SK-N-SH treated with all-trans-retinoic acid at 6 μM for 48 hours (cell line): ENCODE results near the gene MAD2L1.
A peak's percentile ranks its signal among the peaks of the same experiment; 100 is the strongest.

Source experiments
- ATAC-seq: fragments of 200-7000 bp; cut with Tn5 transposase; 3 replicates; pipeline ENCODE4 v1.9.1; 2020; ENCODE audit warnings: mild to moderate bottlenecking, moderate library complexity
- ARNTL ChIP-seq: fragments of 450-650 bp; formaldehyde crosslinking; IDR thresholded peaks from 2 replicates; pipeline ENCODE4 v1.5.0; 2020; ENCODE audit warnings: low read depth, mild to moderate bottlenecking, moderate library complexity, borderline replicate concordance
- BACH2 ChIP-seq: fragments of 250-450 bp; sonication (Bioruptor Pico); IDR thresholded peaks from 2 replicates; pipeline ENCODE4 v1.9.0; 2021; ENCODE audit warnings: mild to moderate bottlenecking, borderline replicate concordance
- CREB5 ChIP-seq: fragments of 250-450 bp; sonication (Bioruptor Pico); IDR thresholded peaks from 2 replicates; pipeline ENCODE4 v1.5.1; 2020; ENCODE audit warnings: low read depth, mild to moderate bottlenecking, moderate library complexity
- CSDC2 ChIP-seq: fragments of 250-450 bp; sonication (Bioruptor Pico); IDR thresholded peaks from 2 replicates; pipeline ENCODE4 v1.5.0; 2020; ENCODE audit warnings: mild to moderate bottlenecking, moderate library complexity
- CSRNP3 ChIP-seq: fragments of 250-450 bp; sonication (Bioruptor Pico); IDR thresholded peaks from 2 replicates; pipeline ENCODE4 v1.5.1; 2021; ENCODE audit warnings: mild to moderate bottlenecking, moderate library complexity
- ESRRG ChIP-seq: fragments of 250-450 bp; sonication (Bioruptor Pico); IDR thresholded peaks from 2 replicates; pipeline ENCODE4 v1.6.1; 2021; ENCODE audit warnings: mild to moderate bottlenecking
- GLIS3 ChIP-seq: fragments of 250-450 bp; sonication (Bioruptor Pico); IDR thresholded peaks from 2 replicates; pipeline ENCODE4 v1.5.0; 2020; ENCODE audit warnings: mild to moderate bottlenecking, moderate library complexity
- ISL1 ChIP-seq: fragments of 250-450 bp; sonication (Bioruptor Pico); IDR thresholded peaks from 2 replicates; pipeline ENCODE4 v2.1.2; 2022; ENCODE audit warnings: mild to moderate bottlenecking, moderate library complexity
- OSR1 ChIP-seq: fragments of 250-450 bp; sonication (Bioruptor Pico); IDR thresholded peaks from 2 replicates; pipeline ENCODE4 v1.8.0; 2022; ENCODE audit warnings: moderate library complexity, mild to moderate bottlenecking, inconsistent platforms
- POU6F1 ChIP-seq: fragments of 250-450 bp; sonication (Bioruptor Pico); IDR thresholded peaks from 2 replicates; pipeline ENCODE4 v1.8.0; 2021; ENCODE audit warnings: low read depth, mild to moderate bottlenecking, moderate library complexity, borderline replicate concordance
- PPARA ChIP-seq: fragments of 250-450 bp; sonication (Bioruptor Pico); IDR thresholded peaks from 2 replicates; pipeline ENCODE4 v1.5.0; 2020; ENCODE audit warnings: mild to moderate bottlenecking, borderline replicate concordance
- RARB ChIP-seq: fragments of 250-450 bp; sonication (Bioruptor Pico); IDR thresholded peaks from 2 replicates; pipeline ENCODE4 v1.8.0; 2021; ENCODE audit warnings: mild to moderate bottlenecking, moderate library complexity
- SNAI2 ChIP-seq: fragments of 250-450 bp; sonication (Bioruptor Pico); IDR thresholded peaks from 2 replicates; pipeline ENCODE4 v1.5.0; 2020; ENCODE audit warnings: mild to moderate bottlenecking, moderate library complexity
- TCF4 ChIP-seq: fragments of 250-450 bp; sonication (Bioruptor Pico); IDR thresholded peaks from 2 replicates; pipeline ENCODE4 v1.8.0; 2021; ENCODE audit warnings: mild to moderate bottlenecking, moderate library complexity, borderline replicate concordance
- TOX ChIP-seq: fragments of 250-450 bp; sonication (Bioruptor Pico); IDR thresholded peaks from 2 replicates; pipeline ENCODE4 v1.8.0; 2021; ENCODE audit warnings: mild to moderate bottlenecking, moderate library complexity, borderline replicate concordance
- TSHZ2 ChIP-seq: fragments of 250-450 bp; sonication (Bioruptor Pico); IDR thresholded peaks from 2 replicates; pipeline ENCODE4 v1.5.0; 2020; ENCODE audit warnings: mild to moderate bottlenecking, moderate library complexity
- ZC3H10 ChIP-seq: fragments of 250-450 bp; sonication (Bioruptor Pico); IDR thresholded peaks from 2 replicates; pipeline ENCODE4 v1.5.1; 2021; ENCODE audit warnings: mild to moderate bottlenecking, moderate library complexity
- ZFP3 ChIP-seq: fragments of 250-450 bp; sonication (Bioruptor Pico); IDR thresholded peaks from 2 replicates; pipeline ENCODE4 v1.5.0; 2020; ENCODE audit warnings: mild to moderate bottlenecking, moderate library complexity
- ZFP30 ChIP-seq: fragments of 450-650 bp; formaldehyde crosslinking; IDR thresholded peaks from 2 replicates; pipeline ENCODE4 v1.5.0; 2022; ENCODE audit warnings: mild to moderate bottlenecking, moderate library complexity
- ZNF565 ChIP-seq: fragments of 450-650 bp; formaldehyde crosslinking; conservative IDR thresholded peaks from 2 replicates; pipeline ENCODE4 v1.5.0; 2020; ENCODE audit warnings: low read depth, mild to moderate bottlenecking, moderate library complexity
- ZNF70 ChIP-seq: fragments of 450-650 bp; formaldehyde crosslinking; IDR thresholded peaks from 2 replicates; pipeline ENCODE4 v1.5.0; 2020; ENCODE audit warnings: mild to moderate bottlenecking, moderate library complexity
- ZNF8 ChIP-seq: fragments of 450-650 bp; formaldehyde crosslinking; IDR thresholded peaks from 2 replicates; pipeline ENCODE4 v1.5.0; 2020; ENCODE audit warnings: mild to moderate bottlenecking, moderate library complexity

Gene MAD2L1

GRCh38 chr4:120049732-120050494 is 16.7 kb downstream of the MAD2L1 start:
- TF ChIP-seq ZFP30: no peak
- 0 out of 2 replicates have a peak, but pooled peaks have one; percentile 41 for TF ChIP-seq SNAI2 (CRISPR knock-in tag)
- TF ChIP-seq BACH2: no peak
- no peak for TF ChIP-seq RARB (CRISPR knock-in tag)
- TF ChIP-seq ZC3H10 (CRISPR knock-in tag): no peak
- TF ChIP-seq GLIS3 (CRISPR knock-in tag): no peak
- TF ChIP-seq PPARA (CRISPR knock-in tag): no peak
- 0 out of 2 replicates have a peak, but pooled peaks have one; percentile 24 for TF ChIP-seq TCF4 (CRISPR knock-in tag)
- no peak for TF ChIP-seq ARNTL (CRISPR knock-in tag)
- no peak for TF ChIP-seq OSR1 (CRISPR knock-in tag)
- TF ChIP-seq ZFP3: 0 out of 2 replicates have a peak, but pooled peaks have one; percentile 53
- no peak for TF ChIP-seq TSHZ2 (CRISPR knock-in tag)

GRCh38 chr4:120043828-120044227 is 22.8 kb downstream of the MAD2L1 start:
- TF ChIP-seq POU6F1 (CRISPR knock-in tag) (no peak), ESRRG (CRISPR knock-in tag) (no peak), CSDC2 (CRISPR knock-in tag) (no peak), ISL1 (CRISPR knock-in tag) (no peak), RARB (CRISPR knock-in tag) (no peak), CSRNP3 (no peak), BACH2 (no peak)
- no peak for ATAC-seq

More at GRCh38 chr4:120049732-120050494, 16.7 kb downstream of the MAD2L1 start:
- peak; percentile 100 for ATAC-seq

GRCh38 chr4:120037411-120037810 is 29.2 kb downstream of the MAD2L1 start:
- no peak for TF ChIP-seq ZNF565 (CRISPR knock-in tag)
- no peak for TF ChIP-seq ZC3H10 (CRISPR knock-in tag)
- ATAC-seq: no peak

GRCh38 chr4:120034913-120035312 is 31.7 kb downstream of the MAD2L1 start:
- TF ChIP-seq ZC3H10 (CRISPR knock-in tag) (no peak), OSR1 (CRISPR knock-in tag) (no peak), ZNF70 (no peak), ZFP3 (no peak), GLIS3 (CRISPR knock-in tag) (no peak), TSHZ2 (CRISPR knock-in tag) (no peak), ZNF8 (CRISPR knock-in tag) (no peak), ARNTL (CRISPR knock-in tag) (no peak), TOX (CRISPR knock-in tag) (no peak), ISL1 (CRISPR knock-in tag) (no peak), CREB5 (CRISPR knock-in tag) (no peak)
- TF ChIP-seq, all 23 proteins: peak for 0
- ATAC-seq: no peak
